Measurements from ENCODE around the gene NT5E.

The NT5E gene

GRCh38 chr6:85435851-85436250 lies 14.0 kb upstream of the NT5E start:
- no peak for DNase-seq
- TF ChIP-seq POLR2A (IDR thresholded peaks at IDR 0.05; ENCODE audit: low read length): no peak
- no peak for TF ChIP-seq GATA1 (IDR thresholded peaks at IDR 0.05; ENCODE audit: low read depth, low read length)

- no peak for DNase-seq
- TF ChIP-seq POLR2A (IDR thresholded peaks at IDR 0.05; ENCODE audit: low read length) (no peak), GATA1 (IDR thresholded peaks at IDR 0.05; ENCODE audit: low read depth, low read length) (no peak)
Observed at GRCh38 chr6:85436411-85436810, 13.5 kb upstream of the NT5E start.

DNA sequence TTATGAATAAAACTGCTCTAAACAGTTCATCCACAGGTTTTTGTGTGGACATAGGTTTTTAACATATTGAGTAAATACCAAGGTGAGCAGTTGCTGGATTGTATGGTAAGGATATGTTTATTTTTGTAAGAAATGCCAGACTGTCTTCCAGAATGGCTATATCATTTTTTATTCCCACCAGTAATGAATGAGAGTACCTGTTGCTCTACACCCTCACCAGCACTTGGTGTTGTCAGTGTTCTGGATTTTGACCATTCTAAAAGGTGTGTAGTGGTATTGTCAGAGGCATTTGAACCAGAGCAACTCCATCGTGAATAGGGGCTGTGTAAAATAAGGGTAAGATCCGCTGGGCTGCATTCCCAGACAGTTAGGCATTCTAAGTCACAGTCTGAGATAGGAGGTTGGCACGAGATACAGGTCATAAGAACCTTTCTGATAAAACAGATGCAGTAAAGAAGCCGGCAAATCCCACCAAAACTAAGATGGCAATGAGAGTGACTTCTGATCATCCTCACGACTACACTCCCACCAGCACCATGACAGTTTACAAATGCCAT lies 12.9 kb upstream of the NT5E start:
- DNase-seq: no peak
- no peak for TF ChIP-seq POLR2A (IDR thresholded peaks at IDR 0.05; ENCODE audit: low read length)
- TF ChIP-seq GATA1 (IDR thresholded peaks at IDR 0.05; ENCODE audit: low read depth, low read length): no peak

- DNase-seq: no peak
- TF ChIP-seq POLR2A (IDR thresholded peaks at IDR 0.05; ENCODE audit: low read length) (no peak), GATA1 (IDR thresholded peaks at IDR 0.05; ENCODE audit: low read depth, low read length) (no peak)
Observed at GRCh38 chr6:85443349-85444117, 6.3 kb upstream of the NT5E start.

- no peak for TF ChIP-seq GATA1 (IDR thresholded peaks at IDR 0.05; ENCODE audit: low read depth, low read length)
- no peak for TF ChIP-seq POLR2A (IDR thresholded peaks at IDR 0.05; ENCODE audit: low read length)
- no peak for DNase-seq
Observed at GRCh38 chr6:85449388-85449817, 480 bp upstream of the NT5E start.

- no peak for DNase-seq
- TF ChIP-seq GATA1 (IDR thresholded peaks at IDR 0.05; ENCODE audit: low read depth, low read length) (no peak), POLR2A (IDR thresholded peaks at IDR 0.05; ENCODE audit: low read length) (no peak)
Observed at GRCh38 chr6:85451565-85452306, 1.9 kb downstream of the NT5E start.

DNA sequence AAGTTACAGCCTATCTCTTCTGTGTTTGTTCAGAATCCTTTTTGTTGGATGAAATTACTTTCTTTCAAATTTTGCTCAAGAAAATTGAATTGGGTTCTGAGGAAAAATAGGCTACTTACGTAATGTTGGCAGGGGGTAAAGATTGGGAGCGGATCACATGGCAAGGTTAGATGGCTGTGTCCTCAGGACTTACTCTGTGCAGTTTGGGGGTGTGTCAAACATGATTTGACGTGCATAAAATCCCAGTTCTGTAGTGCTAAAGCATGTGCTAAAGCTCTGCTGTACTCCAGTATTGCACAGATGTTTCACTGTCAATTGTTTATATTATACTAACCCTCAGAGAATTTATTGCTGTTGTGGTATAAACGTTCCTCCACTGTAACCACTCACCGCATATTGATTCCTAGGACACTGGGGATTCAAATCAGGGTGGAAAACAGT lies 2.6 kb downstream of the NT5E start:
- TF ChIP-seq POLR2A (IDR thresholded peaks at IDR 0.05; ENCODE audit: low read length): no peak
- TF ChIP-seq GATA1 (IDR thresholded peaks at IDR 0.05; ENCODE audit: low read depth, low read length): no peak
- DNase-seq: no peak

DNA sequence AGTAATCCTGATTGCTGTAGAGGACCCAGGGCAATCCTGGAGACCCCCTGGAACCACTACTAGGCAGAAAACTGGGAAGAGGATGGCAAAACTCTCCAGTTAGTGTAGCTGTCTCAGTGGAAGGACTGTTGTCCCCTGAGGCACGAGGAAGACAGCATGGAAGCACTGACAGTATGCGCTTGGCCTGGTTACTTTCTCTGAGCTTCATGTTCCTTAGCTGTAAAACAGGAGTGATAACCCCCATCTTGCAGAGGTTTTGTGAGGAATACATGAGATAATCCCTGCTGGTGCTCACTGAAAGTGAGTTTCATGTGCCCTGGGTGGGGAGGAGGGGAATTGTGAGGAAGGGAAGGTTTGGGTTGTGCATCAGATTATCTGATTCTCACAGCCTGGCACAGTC lies 3.2 kb downstream of the NT5E start:
- TF ChIP-seq GATA1 (IDR thresholded peaks at IDR 0.05; ENCODE audit: low read depth, low read length) (no peak), POLR2A (IDR thresholded peaks at IDR 0.05; ENCODE audit: low read length) (no peak)
- DNase-seq: no peak

DNA sequence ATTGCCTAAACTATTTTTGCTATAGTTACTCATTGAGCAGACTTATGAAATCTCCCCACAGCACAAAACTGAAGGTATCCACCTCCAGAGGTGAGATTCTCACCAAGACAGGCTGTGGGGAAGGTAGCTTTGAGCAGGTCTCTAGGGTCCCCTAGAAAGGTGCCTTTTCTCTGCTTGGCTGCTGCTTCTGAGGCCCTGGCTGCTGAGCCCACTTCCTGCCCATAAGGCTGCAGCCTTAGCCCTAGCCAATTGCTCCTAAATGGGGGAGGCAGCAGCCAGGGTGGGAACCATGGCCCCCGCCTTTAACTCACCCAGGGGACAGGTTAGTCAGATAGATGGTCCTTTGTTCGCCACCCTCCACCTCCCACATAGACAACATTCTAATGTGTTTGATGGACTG lies 3.6 kb downstream of the NT5E start:
- DNase-seq: no peak
- no peak for TF ChIP-seq GATA1 (IDR thresholded peaks at IDR 0.05; ENCODE audit: low read depth, low read length)
- TF ChIP-seq POLR2A (IDR thresholded peaks at IDR 0.05; ENCODE audit: low read length): no peak

GRCh38 chr6:85455471-85456026 lies 5.7 kb downstream of the NT5E start:
- TF ChIP-seq GATA1 (IDR thresholded peaks at IDR 0.05; ENCODE audit: low read depth, low read length) (no peak), POLR2A (IDR thresholded peaks at IDR 0.05; ENCODE audit: low read length) (no peak)
- DNase-seq: no peak

DNA sequence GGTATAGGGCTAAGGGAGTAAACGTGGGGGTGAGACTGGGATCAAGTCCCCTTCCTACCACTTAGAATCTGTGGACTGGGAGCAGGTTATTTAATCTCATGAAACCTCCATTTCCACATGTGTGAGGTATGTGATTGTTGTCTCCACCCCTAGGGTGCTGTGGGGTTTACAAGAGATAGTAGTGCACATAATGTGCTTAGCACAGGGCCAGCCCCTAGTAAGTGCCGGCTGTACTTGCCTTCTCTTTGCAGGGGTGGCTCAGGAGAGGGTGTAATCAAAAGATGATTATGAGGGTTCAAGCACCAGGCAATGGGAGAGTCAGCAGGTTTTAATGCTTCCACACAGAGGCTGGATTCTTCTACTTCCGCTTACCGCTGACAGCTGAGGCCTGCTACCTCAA lies 6.9 kb downstream of the NT5E start:
- TF ChIP-seq GATA1 (IDR thresholded peaks at IDR 0.05; ENCODE audit: low read depth, low read length) (no peak), POLR2A (IDR thresholded peaks at IDR 0.05; ENCODE audit: low read length) (no peak)
- DNase-seq: no peak

DNA sequence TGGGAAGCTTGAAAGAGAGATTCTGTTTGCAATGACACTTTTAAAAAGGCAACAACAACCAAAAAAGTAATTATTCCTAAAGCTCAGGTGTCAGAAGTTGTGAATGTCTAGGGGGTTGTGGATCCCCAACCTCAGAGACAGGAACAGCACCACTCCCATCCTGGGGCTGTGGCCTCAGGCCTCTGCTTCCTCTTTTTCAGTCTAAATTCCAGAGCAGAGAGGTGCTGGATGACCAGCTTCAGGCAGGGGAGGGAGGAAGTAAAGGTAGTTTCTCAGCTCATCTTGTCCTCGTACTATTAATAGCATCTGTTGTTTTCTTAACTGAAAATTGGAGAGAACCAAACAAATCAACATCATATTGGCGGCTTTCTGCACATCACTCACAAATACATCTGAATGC lies 8.3 kb downstream of the NT5E start:
- TF ChIP-seq GATA1 (IDR thresholded peaks at IDR 0.05; ENCODE audit: low read depth, low read length) (no peak), POLR2A (IDR thresholded peaks at IDR 0.05; ENCODE audit: low read length) (no peak)
- no peak for DNase-seq

DNA sequence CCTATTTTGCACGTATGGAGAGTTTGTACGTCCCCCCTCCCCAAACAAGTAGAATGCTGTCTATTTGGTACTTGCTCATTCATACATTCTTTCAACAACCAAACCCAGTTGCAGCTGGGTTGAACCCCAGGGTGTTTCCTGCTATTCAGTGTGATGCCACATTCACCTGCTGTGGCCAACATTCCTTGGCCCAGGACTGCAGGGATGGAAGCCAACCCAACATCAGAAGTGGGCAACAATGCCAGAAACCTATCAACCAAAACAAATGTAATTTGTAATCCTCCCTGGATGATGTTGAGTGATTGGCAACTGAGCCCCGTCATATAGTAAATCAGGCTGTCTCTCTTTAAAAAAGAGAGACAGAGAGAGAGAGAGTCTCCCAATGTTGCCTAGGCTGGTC lies 8.9 kb downstream of the NT5E start:
- no peak for DNase-seq
- no peak for TF ChIP-seq POLR2A (IDR thresholded peaks at IDR 0.05; ENCODE audit: low read length)
- no peak for TF ChIP-seq GATA1 (IDR thresholded peaks at IDR 0.05; ENCODE audit: low read depth, low read length)

DNA sequence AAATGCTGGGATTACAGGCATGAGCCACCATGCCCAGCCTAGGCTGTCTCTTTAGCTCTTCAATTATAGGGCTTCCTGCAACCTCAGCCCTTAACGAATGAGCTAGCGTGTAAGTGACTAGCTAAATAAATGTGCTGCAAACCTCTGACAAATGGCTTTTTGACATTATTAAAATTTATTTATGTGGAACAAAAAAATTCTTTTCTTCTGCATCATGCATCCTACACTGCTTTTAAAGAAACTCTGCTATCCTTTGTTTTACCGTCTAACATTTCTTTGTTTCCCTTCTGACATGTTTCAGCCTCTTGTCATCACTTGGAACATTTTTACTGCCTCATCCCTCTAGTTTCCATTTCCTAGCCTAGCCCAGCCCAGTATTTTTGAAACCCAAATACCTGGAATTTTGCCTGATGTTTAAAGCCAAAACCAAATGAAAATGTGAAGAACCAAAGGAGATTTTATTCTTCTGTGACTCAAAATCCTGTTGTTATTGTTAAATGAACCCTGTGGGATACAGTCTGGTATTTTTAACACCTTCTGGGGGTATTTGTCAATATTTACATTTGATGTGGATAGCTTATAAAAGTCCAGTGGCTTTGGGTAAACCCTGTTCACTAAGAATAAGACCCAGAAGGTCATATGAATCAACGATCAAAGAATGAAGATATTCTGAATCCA lies 9.5 kb downstream of the NT5E start:
- DNase-seq: no peak
- no peak for TF ChIP-seq POLR2A (IDR thresholded peaks at IDR 0.05; ENCODE audit: low read length)

All from erythroblast (primary cell).